OCI-LY3 (cell line): ENCODE measurements around the gene TBC1D2B.

Experiments used
- H2AFZ ChIP-seq: fragments of 200-600, 300-600 bp; shearing (Covaris generic); 2 replicates; pipeline ENCODE4 v1.6.0; 2014; ENCODE audit warnings: antibody characterized with exemption, low read depth, low read length
- H3K27ac ChIP-seq: fragments of 200-600, 300-600 bp; sonication (generic); 2 replicates; pipeline ENCODE4 v1.5.1; 2014; ENCODE audit warnings: mild to moderate bottlenecking, low read length, moderate library complexity, mixed read lengths
- H3K27me3 ChIP-seq: fragments of 200-600, 300-600 bp; sonication (generic); 2 replicates; pipeline ENCODE4 v1.6.1; 2014; ENCODE audit warnings: low read depth, low read length, mixed read lengths
- H3K36me3 ChIP-seq: fragments of 200-600, 300-600 bp; sonication (generic); replicated peaks from 2 replicates; pipeline ENCODE3; 2014; ENCODE audit warnings: low read depth, low read length, mixed read lengths
- H3K4me1 ChIP-seq: fragments of 300-600, 200-600 bp; sonication (generic); 2 replicates; pipeline ENCODE4 v1.6.1; 2014; ENCODE audit warnings: low read length, mixed read lengths
- H3K4me2 ChIP-seq: fragments of 200-600, 300-600 bp; sonication (generic); 2 replicates; pipeline ENCODE4 v1.6.1; 2014; ENCODE audit warnings: low read length, mixed read lengths
- H3K4me3 ChIP-seq: fragments of 300-600, 200-600 bp; sonication (generic); 2 replicates; pipeline ENCODE4 v1.5.1; 2014; ENCODE audit warnings: antibody characterized with exemption, mild to moderate bottlenecking, low read length, moderate library complexity
- H3K79me2 ChIP-seq: fragments of 300-600, 200-600 bp; shearing (Covaris generic); 2 replicates; pipeline ENCODE4 v1.6.1; 2014; ENCODE audit warnings: mild to moderate bottlenecking, low read length, mixed read lengths
- H3K9ac ChIP-seq: fragments of 300-600, 200-600 bp; shearing (Covaris generic); 2 replicates; pipeline ENCODE4 v1.6.0; 2014; ENCODE audit warnings: mild to moderate bottlenecking, low read length, moderate library complexity
- H3K9me3 ChIP-seq: fragments of 200-600, 300-600 bp; shearing (Covaris generic); 2 replicates; pipeline ENCODE4 v1.6.1; 2014; ENCODE audit warnings: low read length, mixed read lengths; ENCODE audit not compliant: insufficient read depth
- H4K20me1 ChIP-seq: fragments of 200-600, 300-600 bp; sonication (generic); 2 replicates; pipeline ENCODE4 v1.6.1; 2016; ENCODE audit warnings: low read length, mixed read lengths; ENCODE audit not compliant: insufficient read depth
- CTCF ChIP-seq: fragments of 200-600, 300-600 bp; sonication (generic); IDR thresholded peaks from 2 replicates; pipeline ENCODE4 v1.5.1; 2014; ENCODE audit warnings: antibody characterized with exemption, low read length, low read depth
- EZH2phosphoT487 ChIP-seq: fragments of 200-600 bp; shearing (Covaris generic); IDR thresholded peaks from 2 replicates; pipeline ENCODE4 v1.6.1; 2018; ENCODE audit warnings: antibody characterized with exemption, mixed run types, low read depth

The TBC1D2B gene

DNA sequence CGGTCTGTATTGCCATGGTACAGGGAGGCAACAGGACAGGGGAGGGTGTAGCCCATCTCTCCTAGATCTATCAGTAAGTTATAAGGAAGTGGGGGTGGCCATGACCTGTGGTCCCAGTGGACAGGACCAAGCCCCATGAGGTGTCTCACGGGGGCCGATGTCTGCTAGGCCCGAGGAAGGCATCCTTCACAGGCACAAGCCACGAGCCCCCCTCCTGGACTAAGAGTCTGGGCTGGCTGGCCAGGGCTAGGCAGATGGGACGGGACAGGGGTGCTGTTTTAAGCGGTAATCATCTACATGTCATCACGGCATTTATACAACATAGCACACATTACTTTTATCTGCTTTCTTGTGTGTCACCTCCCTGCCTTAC lies 2.6 kb upstream of the TBC1D2B start:
- Histone ChIP-seq H3K27me3 (no peaks in the 10 kb centered on the region), H2AFZ (no peak overlapping the region), H3K9me3 (no peaks in the 10 kb centered on the region), H3K4me3 (no peak overlapping the region), H3K4me1 (peaks cover 26% of the 10 kb centered on the region), H3K79me2 (no peaks in the 10 kb centered on the region), H3K27ac (no peak overlapping the region), H3K4me2 (no peak overlapping the region), H3K36me3 (no peaks in the 10 kb centered on the region), H4K20me1 (no peaks in the 10 kb centered on the region), H3K9ac (no peak overlapping the region)
- no peak for TF ChIP-seq CTCF
- TF ChIP-seq EZH2phosphoT487 = no peak

DNA sequence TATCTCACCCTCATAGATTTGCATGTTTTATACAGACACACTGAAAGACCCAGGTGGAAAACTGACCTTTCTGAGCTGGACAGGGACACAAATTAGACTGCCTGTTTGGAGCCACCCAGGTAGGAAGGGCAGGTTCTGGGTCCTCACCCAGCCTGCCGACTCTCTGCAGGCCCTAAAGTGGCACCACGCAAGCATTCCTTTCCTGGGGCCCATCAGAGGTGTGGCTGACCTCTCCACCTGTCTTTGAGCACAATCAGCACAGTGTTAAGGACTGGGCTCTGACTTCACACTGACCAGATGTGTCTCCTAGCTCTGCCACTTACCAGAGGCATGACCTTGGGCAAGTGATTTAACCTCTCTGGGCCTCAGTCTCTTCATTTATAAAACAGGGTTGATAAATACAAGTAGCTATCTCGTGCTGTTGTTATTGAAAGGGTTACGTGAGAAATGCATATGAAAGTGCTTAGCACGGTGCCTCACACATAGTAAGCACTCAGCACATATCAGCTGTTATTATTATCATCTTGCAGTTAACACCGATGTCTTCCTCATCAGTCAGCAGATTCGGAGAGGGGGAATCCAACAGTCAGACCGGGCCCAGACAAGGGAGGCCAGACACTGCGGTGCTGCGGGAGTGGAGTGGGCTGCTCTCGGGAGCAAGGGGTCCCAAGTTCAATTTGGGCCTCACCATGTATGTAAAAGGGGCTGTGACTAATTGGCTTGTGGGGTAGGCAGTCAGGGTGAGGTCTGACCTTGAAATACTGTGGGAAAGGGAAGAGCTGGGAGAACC lies 2.0 kb upstream of the TBC1D2B start:
- Histone ChIP-seq H3K36me3 (peaks cover 4% of the 10 kb centered on the region), H3K9me3 (no peaks in the 10 kb centered on the region), H3K4me3 (no peak overlapping the region), H3K4me2 (no peak overlapping the region), H3K4me1 (peaks cover 26% of the 10 kb centered on the region), H3K9ac (no peak overlapping the region), H3K27ac (no peak overlapping the region), H3K27me3 (no peaks in the 10 kb centered on the region), H4K20me1 (no peaks in the 10 kb centered on the region), H2AFZ (no peak overlapping the region), H3K79me2 (no peaks in the 10 kb centered on the region)
- TF ChIP-seq CTCF (no peak), EZH2phosphoT487 (no peak)

GRCh38 chr15:78077871-78078210 lies 330 bp upstream of the TBC1D2B start:
- Histone ChIP-seq H3K36me3 (peaks cover 6% of the 10 kb centered on the region), H3K4me2 (peak overlapping the region; percentile 92), H3K9ac (peak overlapping the region; percentile 56), H2AFZ (peak overlapping the region; percentile 97), H3K4me1 (peaks cover 15% of the 10 kb centered on the region), H3K27me3 (peaks cover 5% of the 10 kb centered on the region; the same call in 1 of the 2 replicates), H3K9me3 (no peaks in the 10 kb centered on the region), H3K4me3 (peak overlapping the region; percentile 93), H3K27ac (no peak overlapping the region), H4K20me1 (no peaks in the 10 kb centered on the region), H3K79me2 (no peaks in the 10 kb centered on the region)
- TF ChIP-seq CTCF (no peak), EZH2phosphoT487 (no peak)

DNA sequence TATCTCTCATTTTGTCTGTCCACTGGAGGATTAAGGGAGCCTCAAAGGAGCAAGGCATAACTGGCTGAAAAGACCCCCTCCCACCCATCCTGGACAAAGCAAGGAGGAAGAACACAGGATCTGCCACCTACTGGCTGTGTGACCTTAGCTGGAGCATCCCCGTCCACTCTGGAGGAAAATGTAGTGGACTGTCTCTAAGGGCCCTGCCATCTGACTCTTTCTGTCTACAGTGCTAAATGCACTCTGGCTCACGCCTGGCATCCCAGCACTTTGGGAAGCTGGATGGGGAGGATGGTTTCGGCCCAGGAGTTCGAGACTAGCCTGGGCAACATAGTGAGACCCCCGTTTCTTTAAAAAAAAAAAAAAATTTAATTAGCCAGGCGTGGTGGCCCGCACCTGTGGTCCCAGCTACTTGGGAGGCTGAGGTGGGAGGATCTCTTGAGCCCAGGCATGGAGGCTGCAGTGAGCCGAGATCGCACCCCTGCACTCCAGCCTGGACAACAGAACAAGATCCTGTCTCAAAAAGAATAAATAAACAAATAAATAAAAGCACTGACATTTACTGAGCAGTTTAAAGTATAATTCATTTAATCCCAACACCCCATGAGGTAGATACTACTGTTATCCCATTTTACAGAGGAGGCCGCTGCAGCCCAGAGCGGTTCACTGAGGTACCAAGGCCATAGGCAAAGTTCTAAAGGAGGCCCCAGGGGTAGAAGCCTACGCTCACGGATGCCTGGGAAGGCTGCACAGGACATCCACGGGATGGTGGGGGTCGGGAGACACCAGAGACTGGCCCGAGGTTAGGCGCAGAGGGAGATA lies 1.1 kb downstream of the TBC1D2B start:
- Histone ChIP-seq H3K4me1 (peaks cover 9% of the 10 kb centered on the region; the same call in 1 of the 2 replicates), H3K9me3 (no peaks in the 10 kb centered on the region), H4K20me1 (peaks cover 6% of the 10 kb centered on the region; the same call in 1 of the 2 replicates), H3K36me3 (peaks cover 6% of the 10 kb centered on the region), H3K27me3 (peaks cover 12% of the 10 kb centered on the region; the same call in 1 of the 2 replicates), H3K27ac (no peak overlapping the region), H3K4me2 (peak overlapping the region; percentile 96), H3K4me3 (peak overlapping the region; percentile 93), H3K79me2 (no peaks in the 10 kb centered on the region), H3K9ac (peak overlapping the region; percentile 62), H2AFZ (peak overlapping the region; percentile 63; the same call in 1 of the 2 replicates)
- TF ChIP-seq EZH2phosphoT487 = no peak
